ENCODE results near the gene GLS.

GRCh38 chr2:190996338-190996946 lies 115.8 kb downstream of the GLS start:
- no peak for TF ChIP-seq MAX (IDR thresholded peaks at IDR 0.05)
- TF ChIP-seq EP300 (IDR thresholded peaks at IDR 0.05; ENCODE audit: borderline replicate concordance): no peak
- TF ChIP-seq RAD21 (IDR thresholded peaks at IDR 0.05; ENCODE audit: low read depth): peak; percentile 29; the same call in 1 of the 2 replicates
- TF ChIP-seq ZBTB7A (IDR thresholded peaks at IDR 0.05; ENCODE audit: low read depth): no peak
- TF ChIP-seq YY1 (IDR thresholded peaks at IDR 0.05; ENCODE audit: low read depth): no peak
- TF ChIP-seq NFIC (IDR thresholded peaks at IDR 0.05): no peak

Measured in Ishikawa (cell line).